Stimulated activated CD4-positive, alpha-beta T cell treated with anti-CD3 and anti-CD28 coated beads, Interleukin-15, amount 100 ng/mL, for 1 hour (primary cell): ENCODE measurements around the gene PAK6.

Experiments
- DNase-seq, 2 donors: peaks; one replicate each; pipeline ENCODE4 v3.0.0-alpha.2; 2020; ENCODE audit warnings: low read depth in 1 of 2, low spot score in 1 of 2

Gene PAK6

DNA sequence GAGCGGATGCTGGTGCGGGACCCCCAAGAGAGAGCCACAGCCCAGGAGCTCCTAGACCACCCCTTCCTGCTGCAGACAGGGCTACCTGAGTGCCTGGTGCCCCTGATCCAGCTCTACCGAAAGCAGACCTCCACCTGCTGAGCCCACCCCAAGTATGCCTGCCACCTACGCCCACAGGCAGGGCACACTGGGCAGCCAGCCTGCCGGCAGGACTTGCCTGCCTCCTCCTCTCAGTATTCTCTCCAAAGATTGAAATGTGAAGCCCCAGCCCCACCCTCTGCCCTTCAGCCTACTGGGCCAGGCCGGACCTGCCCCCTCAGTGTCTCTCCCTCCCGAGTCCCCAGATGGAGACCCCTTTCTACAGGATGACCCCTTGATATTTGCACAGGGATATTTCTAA, 37.1 kb downstream of the PAK6 start:
- no peak for DNase-seq

DNA sequence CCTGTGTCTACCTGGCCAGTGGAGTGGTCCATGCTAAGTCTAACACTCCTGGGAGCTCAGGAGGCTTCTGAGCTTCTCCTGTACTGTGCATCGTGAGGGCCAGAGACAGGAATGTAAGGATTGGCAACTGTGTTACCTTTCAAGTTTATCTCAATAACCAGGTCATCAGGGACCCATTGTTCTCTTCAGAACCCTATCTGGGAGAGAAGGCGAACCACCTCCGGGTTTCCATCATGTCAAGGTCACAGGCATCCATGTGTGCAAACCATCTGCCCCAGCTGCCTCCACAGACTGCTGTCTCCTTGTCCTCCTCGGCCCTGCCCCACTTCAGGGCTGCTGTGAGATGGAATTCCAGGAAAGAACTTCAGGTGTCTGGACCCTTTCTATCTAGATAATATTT, 38.1 kb downstream of the PAK6 start:
- no peak for DNase-seq

DNA sequence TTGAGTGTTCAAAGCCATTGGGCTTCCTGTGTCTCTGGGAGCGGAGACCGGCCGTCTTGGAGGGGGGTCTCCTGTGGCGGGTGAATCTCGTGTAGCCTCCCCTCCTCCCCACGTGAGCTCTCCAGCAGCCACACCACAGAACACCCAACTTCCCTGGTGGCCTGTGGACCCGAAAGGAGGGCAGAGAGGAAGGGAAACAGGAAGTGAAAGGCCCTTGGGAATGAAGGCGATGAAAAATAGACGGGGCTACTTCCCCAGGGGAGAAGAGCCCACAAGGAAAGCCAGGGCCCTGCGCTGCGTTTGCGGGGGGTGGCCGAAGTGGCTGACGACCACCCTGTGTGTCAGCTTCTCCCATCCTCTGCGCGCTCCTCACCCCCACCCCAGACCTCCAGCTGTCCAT, 38.6 kb downstream of the PAK6 start:
- no peak for DNase-seq

DNA sequence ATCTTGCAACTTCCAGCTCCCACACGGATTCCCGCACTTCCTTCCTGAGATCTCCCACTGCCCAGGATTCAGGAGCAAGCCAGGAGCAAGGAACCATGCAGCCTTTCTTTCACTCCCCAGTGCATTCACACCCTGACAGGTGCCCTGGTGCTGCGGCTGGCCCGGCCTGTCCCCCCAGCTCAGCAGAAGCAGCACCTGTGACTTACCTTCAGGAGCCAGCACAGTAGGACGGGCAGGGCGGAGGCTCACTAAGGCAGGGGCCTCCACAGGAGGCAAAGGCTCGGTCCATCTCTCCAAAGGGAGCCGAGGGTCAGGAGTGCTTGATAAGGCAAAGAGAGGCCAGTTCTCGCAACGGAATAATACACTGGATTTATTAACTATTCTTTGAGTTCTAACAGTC, 39.2 kb downstream of the PAK6 start:
- no peak for DNase-seq

DNA sequence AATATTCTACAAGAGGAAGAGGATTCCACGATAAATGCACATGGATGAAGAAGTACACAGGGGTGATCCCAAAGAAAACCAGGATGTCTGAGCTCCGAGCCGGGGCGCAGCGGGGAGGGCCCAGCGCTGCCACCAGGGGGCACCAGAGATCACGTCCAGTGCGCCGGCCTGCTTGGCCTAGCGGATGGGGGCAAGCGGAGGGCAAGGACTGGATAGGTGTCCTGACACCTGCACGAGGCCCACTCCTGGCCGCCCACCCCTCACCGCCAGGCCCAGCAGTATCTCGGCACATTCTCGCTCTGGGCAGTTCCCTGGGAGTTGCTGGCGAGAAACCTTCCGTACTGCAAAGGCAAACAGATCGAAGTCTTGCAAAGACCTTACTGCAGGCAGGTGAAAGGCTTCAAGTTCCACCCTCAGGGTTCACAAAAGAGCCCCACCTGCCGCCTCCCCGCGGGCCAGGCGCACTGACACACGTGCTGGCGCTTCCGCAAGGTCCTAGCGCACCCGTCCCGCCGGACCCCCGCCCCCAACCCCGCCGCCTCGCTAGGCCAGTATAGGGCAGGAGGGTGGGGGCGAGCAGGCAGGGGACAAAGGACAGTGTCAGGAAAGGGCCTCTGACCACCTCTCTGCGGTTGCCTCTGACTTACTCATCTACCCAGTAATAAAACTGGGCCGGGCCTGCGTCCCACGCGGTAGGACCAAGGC, 40.7 kb downstream of the PAK6 start:
- DNase-seq = peak; percentile 40 to 63

DNA sequence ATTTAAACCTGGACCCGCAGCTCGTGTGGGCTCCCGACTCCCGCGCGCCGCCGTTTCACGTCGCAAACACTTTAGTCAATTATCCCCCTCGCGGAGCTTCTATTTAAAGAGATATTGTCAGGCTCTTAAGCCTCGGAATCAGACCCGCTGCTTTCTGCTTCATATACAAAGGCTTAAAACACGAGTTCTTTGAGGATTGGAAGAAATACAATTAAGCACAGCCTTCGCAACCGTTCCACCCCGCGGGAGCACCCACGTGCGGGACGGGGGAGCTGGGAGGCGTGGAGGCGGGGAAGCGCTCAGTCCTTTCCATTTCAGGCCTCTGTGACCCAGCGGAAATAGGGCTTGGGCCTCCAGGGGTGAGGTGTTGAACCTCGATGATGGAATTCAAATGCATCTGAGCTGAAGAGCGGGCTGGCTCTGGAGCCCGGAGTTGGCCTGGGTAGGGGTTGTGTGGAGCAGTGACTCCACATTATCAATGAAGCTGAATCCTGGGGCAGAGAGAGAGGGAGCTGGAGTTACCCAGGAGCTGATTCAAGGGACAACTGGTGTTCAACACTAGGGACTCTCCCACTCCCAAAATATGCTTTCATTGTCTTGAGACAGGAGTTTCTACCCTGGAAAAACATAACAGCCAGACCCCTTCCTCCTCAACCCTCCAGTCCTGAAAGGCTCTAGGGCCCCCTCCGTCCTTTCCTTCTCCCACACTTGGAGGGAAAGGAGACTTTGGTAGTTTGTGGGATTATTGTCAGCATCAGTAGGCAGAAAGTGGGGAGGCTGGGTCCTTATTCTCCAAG, 41.6 kb downstream of the PAK6 start:
- DNase-seq = no peak

DNA sequence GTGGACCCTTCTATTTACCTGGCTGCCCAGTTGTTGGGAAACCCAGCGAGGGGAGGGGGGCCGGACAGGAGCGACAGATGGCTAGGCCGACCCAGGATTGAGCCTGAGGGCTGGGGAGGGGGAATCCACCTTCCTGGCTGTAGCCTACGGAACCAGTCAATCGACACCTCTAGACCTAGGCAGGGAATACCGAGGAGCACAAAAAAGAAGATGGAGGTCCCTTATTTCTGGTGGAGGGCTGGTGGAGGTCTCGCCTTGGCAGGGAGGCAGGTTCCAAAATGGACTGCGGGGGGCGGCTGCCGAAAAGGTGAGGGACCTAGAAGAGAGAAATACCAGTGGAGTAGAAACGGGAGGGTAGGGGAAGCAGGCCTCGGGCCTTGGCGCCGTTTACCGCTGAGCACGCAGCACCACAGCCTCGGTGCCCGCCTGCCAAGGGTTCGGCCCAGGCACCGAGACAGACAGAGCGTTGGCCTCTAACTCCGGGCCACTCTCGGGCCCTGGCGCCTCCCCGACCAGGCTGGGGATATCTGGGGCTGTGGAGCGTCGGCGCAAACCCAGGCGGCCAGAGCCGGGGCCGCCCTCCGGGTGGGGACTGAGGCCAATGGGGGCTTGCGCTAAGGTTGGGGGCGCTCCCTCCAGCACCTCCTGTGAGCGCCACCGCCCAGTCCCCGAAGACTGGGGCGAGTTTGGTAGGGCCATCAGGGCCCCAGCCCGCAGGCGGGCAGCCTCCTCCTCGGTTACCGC, 42.4 kb downstream of the PAK6 start:
- no peak for DNase-seq

DNA sequence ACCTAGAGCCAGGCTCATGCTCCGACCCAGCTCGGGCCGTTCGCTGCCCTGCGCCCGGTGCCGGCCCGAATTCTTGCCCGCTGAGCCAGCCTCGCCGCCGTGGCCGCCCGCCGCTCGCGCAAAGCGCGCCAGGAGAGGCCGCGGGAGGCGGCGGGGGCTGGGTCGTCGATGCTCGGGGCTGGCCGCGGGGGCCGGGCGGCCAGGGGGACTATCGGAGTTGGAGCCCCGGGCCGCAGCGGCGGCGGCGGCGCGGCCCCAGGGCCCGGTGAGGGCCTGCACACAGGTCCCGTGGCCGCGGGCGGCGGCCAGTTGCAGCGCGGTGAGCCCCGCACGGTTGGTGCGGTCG, 42.9 kb downstream of the PAK6 start:
- DNase-seq = no peak

DNA sequence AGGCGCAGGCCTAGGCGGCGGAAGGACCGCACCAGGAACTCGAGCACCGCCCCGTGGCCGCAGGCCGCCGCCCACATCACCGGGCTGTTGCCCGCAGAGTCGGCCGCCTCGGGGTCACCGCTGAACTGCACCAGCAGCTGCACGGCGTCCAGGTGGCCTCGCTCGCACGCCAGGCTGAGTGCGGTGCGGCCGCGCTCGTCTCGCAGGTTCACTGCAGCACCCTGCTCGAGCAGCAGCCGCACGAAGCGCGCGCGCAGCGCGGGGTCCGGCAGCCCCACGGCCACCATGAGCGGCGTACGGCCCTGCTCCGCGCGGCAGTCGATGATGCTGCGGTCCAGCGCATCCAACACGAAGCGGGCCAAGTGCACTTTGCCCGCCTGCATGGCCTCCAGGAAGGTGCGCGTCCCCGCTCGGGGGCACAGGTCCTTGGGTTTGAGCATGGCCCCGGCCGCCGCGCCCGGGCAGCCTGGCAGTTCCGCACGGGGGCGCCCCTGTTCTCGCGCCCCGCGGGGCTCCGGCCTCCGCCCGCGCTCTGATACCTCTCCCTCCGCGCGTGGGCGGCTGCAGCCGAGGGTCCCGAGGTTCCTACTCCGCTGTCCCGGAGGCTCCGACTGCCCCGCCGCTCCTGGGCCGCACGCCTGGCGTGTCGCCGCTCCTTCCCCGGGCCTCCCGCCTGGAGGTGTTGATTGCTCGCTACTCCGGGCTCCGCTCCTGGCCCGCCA, 43.4 kb downstream of the PAK6 start:
- peak; percentile 28 to 37 for DNase-seq

DNA sequence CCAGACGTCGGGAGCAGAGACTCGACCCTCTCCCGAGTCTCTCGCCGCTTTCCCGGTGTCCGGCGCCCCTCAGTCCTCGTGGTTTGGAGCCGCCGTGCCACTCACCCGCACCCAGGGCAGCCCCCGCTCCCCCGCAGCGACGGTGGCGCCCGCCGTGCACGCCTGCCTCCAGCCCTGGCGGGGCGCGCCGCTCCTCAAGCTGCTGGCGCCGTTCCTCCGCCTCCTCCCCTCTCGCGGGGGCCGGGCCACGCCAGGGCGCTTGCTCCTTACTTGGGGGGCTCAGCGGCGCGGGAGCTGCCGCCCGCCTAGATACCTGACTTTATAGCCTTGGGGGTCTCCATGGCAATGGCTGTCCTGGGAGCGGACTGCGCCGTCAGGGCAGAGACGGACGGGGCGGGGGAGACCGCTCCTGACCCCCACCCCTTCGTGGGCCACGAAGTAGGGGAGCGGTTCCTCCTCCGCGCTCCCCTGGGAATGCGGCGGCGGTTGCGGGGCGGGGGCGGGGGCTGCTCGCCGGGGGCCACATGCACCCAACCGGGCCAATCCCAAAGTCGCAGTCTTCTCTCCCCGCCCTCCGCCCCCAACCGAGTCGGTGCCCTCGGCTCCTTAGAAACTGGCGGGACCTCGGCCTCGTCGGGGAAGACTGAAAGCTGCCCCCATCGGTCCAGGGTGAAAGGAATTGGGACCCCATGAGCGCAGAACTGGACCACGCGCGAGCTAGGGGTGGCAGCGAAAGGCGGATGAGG, 44.2 kb downstream of the PAK6 start, which contains the start of gene ANKRD63:
ANKRD63 (minus strand) TSS at position 196 of the 746 bp plus-strand sequence. CDS start 478 bp downstream, outside the sequence.
- peak; percentile 21 to 23 for DNase-seq

DNA sequence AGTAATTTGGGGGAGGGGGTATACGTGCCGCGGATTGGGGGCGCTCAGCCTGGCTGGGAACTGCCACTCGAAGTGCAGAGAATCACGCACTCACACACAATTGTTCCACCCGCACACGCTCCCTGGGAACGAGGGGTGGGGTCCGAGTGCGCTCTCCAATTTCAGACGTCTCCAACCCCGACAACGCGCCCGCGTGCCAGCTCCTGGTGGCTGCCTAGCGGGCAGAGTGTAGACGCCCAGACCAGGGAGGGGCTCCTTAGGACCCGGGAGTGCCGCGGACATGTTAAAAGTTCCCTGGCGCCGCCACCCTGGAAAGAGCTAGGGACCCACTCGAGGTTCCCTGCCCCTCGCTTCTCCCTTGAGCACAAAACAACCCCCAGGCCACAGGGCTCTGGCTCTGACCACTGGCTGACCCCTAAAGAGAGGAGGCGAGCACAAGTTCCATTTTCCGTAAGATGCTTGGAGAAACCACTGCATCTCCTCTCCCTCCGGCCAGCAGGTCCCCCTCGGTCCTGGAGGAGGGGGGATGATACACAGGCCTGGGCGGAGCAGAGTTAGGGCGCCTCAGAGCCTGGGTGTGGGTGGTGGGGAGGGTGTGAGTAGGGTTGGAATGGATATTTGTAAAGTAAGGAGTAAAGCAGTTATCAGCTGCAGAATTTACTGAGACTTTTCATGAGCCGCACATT, 44.9 kb downstream of the PAK6 start:
- no peak for DNase-seq

DNA sequence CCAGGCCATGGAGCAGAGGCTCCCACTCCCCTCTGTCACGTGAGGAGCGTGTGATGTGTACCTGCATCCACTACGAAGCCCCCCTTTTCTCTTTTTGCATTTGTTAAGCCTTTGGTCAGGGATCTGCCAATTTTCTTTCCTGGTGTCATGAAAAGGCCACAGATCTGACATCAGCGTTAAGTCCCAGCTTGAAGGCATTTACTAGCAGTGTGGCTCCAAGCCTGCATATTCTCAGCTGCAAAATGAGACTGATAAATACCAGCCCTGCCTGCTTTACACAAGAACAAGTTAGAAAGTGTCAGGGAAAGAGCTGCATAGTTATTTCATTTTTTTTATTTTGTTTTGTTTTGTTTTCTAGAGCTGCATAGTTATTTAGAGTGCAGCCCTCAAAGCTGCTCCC, 46.3 kb downstream of the PAK6 start:
- no peak for DNase-seq

DNA sequence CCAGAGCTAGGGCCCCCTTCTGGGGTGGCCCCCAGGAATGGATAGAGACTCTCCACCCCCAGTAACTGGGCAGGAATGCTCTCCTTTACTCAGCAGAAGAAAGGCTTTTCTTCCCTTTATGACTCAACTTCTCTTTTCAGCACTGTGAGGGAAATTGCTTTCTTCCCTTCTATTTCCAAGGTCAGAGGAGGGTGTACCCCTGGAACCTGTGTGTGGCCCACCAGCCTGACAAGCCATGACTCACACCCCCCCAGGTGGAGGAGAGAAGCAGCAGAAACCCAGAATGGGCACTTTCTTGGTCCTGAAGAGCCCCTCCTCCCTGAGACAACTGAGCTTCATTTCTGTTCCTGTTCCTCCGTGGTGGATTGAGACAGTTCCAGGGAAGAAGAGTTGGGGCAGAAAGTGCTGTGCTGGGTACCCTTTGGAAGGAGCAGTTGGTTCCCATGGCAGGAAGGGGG, 46.7 kb downstream of the PAK6 start:
- no peak for DNase-seq

DNA sequence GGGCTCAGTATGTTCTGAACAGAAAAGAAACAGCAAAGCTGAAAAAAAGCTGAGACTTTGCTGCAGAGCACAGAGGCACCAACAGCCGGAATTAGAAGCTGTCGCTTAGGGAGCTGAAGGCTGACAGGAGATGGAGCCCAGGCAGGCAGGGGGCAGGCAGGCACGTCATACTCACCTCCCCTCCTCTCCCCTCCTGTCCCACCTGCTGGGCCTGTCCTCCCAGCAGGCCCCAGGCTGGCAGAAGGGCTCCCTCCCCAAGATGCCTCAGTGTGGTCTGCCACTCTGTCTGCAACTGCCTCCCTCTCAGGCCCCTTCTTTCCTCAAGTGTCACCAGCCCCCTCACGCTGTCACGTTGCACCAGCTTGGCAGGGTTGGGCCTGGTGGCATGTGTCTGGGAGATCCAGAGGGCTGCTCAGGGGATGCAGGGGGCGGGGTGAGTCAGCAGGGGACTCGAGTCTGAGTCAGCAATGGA, 47.2 kb downstream of the PAK6 start:
- DNase-seq = no peak

DNA sequence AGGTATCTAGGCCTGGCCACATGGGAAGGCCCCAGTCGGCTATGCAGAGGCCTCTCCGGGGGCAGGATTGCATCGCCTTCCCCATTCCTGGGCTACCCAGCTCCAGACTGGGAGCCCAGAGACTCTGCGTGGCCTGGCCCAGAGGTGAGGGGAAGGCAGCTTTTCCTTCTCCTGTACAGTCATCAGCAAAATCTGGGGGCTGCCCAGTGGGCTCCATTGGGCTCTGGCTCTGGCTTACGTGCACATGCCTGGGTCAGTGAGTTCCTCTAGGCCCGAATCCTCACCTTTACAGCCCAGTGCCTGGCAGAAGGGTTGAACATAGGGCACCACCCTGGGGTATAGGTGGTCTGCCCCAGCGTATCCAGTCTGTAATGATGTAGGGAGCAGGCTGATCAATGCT, 47.9 kb downstream of the PAK6 start:
- no peak for DNase-seq

DNA sequence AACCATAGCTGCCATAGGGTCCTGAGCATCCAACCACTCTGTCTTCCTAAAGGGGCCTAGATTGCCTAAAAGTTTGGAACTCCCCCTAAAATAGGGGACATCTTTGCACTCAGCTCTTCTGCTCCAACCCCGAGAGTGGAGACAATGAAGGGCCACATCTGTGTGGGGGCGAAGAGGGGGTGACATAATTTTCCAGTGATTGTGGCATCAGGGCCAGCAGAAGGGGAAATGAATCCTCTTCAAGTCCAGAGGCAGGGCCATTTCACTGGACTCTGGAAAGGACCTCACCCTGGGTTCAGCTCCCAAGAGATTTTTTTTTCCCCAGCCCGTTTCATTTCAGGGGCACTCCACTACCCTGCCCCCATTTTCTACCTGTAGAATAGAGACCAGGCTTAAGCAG, 48.6 kb downstream of the PAK6 start:
- DNase-seq = no peak

DNA sequence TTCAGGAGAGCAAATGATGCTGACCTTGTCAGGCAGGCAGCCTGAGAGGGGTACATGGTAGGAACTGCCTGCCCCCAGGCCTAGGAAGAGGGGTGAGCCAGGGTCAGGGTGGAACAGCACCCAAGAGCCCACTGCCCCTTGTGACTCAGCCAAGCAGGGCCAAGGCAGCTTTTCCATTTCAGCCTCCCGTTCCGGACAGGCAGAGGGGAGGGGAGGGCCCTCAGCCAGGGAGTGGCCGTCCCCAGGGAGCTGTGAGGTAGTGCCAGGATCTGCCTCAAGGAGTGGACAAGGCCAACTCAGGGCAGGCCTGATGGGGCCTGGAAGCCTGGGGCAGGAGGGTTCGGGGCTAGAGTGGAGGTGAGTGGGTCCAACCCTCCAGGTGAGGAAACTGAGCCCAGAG, 49.1 kb downstream of the PAK6 start:
- DNase-seq = no peak

DNA sequence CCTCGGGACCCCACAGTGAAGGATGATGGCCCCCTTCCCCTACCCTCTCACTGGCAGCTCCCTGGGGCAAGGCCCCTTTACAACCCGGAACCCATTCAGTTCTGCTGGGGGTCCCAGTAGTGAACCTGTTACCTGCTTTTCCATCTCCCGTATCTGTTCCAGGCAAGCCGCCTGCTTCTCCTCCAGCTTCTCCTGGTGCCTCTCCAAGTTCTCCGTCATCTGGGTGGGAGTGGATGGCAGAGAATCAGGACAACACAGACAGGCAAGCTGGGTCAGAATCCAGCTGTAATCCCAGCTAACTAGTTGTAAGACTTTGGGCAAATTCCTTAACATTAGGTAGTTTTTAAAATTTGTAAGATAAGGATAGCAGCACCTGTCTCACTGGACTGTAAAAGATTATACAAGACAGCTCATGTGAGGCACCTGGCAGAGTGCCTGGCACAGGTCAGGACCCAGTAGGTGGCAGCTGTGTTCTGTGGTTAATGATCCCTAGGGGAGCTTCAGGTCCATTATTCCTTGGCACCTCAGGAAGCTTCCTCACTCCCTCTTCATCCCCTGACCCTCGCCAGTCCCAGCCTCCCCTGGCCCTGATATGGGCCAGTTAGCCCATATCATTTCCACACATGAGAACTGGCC, 50.4 kb downstream of the PAK6 start:
- no peak for DNase-seq

DNA sequence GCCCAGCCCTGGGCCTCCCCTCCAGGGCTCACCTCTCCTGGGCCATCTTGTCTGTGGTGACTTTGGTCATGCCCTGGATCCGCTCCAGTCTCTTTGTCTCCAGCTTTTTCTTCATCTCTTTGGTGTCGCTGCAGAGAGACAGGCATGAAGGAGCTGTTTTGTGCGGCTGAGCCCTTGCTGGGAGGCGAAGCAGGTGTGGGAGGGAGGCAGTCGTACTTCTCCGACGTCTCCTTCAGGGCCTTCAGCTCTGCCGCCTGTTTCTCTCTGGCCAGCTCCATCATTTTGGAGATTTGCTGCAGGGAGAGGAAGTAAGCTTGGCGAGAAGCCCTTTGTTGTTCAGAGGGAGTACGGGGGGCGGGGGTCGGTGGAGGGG, 51.7 kb downstream of the PAK6 start:
- no peak for DNase-seq
